Upper lobe of right lung (tissue), 1 donor: ENCODE results near the gene MYLK4. TPM values are rescaled to one million over a fixed set of nuclear protein-coding genes. Genes with fewer than 3 reads are reported as not detected.
A peak's percentile ranks its signal among the peaks of the same experiment; 100 is the strongest.

Source experiments
- ATAC-seq: fragments of 200-7000 bp; cut with Tn5 transposase; one replicate; pipeline ENCODE4 v1.9.1; 2020; ENCODE audit warnings: mild to moderate bottlenecking, moderate library complexity
- DNase-seq: peaks from one replicate; pipeline ENCODE4 v3.0.0-alpha.2; 2020
- H3K27ac ChIP-seq: fragments of 200-600 bp; one replicate; pipeline ENCODE4 v1.8.0; 2022
- H3K27me3 ChIP-seq: fragments of 200-600 bp; one replicate; pipeline ENCODE4 v1.8.0; 2022; ENCODE audit warnings: mild to moderate bottlenecking
- H3K36me3 ChIP-seq: fragments of 200-600 bp; one replicate; pipeline ENCODE4 v1.8.0; 2022
- H3K4me1 ChIP-seq: fragments of 200-600 bp; one replicate; pipeline ENCODE4 v1.8.0; 2022
- H3K4me3 ChIP-seq: fragments of 200-600 bp; one replicate; pipeline ENCODE4 v1.8.0; 2022; ENCODE audit warnings: mild to moderate bottlenecking
- H3K9me3 ChIP-seq: fragments of 200-600 bp; one replicate; pipeline ENCODE4 v1.8.0; 2022
- CTCF ChIP-seq: fragments of 200-600 bp; IDR thresholded peaks from one replicate; pipeline ENCODE4 v1.8.0; 2022; ENCODE audit warnings: antibody characterized with exemption
- intact Hi-C: fragments of 100-400 bp; cut with DNase I; formaldehyde crosslinking; loops from one replicate; pipeline ENCODE4 v1.11.0; 2022
- total RNA-seq: library from RNA; stranded (reverse); fragmentation: NEBNext Ultra II Directional; extraction: Animal tissue kit (Norgen Biotek cat#: 25700); gene quantifications from one replicate; pipeline ENCODE4 v1.2.1, GENCODE V29; 2021
- donor health status: DM: no; HTN: yes; CAD: no; lungs with severe emphysema.

Gene MYLK4
- total RNA-seq, 1 donor from 2014 or later, result 0.84 TPM

- Histone ChIP-seq H3K4me3 (peak overlapping the region; percentile 82), H3K4me1 (peaks cover 37% of the 10 kb centered on the region)
- intact Hi-C loops, result no loop called here
Measured at GRCh38 chr6:2768696-2769095, 18.0 kb upstream of the MYLK4 start.

GRCh38 chr6:2767657-2768524 is 17.2 kb upstream of the MYLK4 start:
- Histone ChIP-seq H3K36me3 (peaks cover 26% of the 10 kb centered on the region), H3K4me3 (peak overlapping the region; percentile 82), H3K4me1 (peaks cover 37% of the 10 kb centered on the region), H3K9me3 (no peaks in the 10 kb centered on the region), H3K27me3 (no peaks in the 10 kb centered on the region), H3K27ac (no peak overlapping the region)
- DNase-seq (no peak), ATAC-seq (no peak)
- TF ChIP-seq CTCF, result no peak
- intact Hi-C loops, result no loop called here

More at GRCh38 chr6:2768696-2769095, 18.0 kb upstream of the MYLK4 start:
- ATAC-seq (no peak), DNase-seq (no peak)
- Histone ChIP-seq H3K36me3 (peaks cover 34% of the 10 kb centered on the region), H3K27ac (no peak overlapping the region), H3K9me3 (no peaks in the 10 kb centered on the region), H3K27me3 (no peaks in the 10 kb centered on the region)
- TF ChIP-seq CTCF, result no peak

DNA sequence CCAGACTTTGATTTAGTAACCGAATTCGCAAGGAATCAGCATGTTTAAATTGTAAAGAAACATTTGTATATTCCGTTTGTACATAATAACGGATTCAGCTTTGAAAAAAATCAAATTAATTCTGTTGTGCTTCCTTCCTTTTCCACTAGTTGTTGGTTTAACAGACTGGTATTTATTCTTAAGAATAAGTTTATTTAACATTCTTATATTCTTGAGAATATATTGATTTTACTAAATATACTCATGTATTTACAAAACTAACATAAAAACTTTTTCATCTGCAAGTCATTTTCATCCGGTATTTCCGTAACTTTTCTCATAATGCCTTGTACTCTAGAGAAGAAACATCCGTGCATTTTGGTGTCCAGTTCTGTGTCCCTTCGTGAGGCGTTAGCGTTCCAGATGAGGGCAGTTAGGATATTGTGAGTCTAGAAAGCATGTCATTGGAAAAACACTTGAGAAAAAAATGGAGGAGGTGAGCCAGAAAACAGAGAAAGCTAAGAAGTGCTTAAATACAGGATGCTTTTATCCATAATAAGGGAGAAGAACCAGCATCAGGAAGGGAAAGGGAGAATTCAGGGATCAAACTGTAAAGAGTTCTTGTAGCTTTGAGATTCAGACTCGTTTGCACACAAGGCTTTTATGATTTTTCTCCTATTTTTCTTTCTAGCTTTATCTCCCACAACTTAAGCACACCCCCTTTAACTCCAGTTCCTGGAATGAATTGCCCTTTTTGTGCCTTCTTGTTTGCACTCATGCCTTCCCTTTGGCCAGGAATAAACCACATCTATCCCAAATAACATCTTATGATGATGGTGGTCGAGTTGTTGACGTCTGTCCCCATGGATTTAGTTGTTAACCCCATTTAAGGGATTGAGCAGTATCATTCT is 16.3 kb upstream of the MYLK4 start:
- Histone ChIP-seq H3K27me3 (no peaks in the 10 kb centered on the region), H3K4me3 (peak overlapping the region; percentile 82), H3K4me1 (peaks cover 37% of the 10 kb centered on the region), H3K36me3 (peaks cover 18% of the 10 kb centered on the region), H3K9me3 (no peaks in the 10 kb centered on the region), H3K27ac (peak overlapping the region; percentile 92)
- DNase-seq (no peak), ATAC-seq (no peak)
- intact Hi-C loops, result no loop called here
- TF ChIP-seq CTCF, result peak; percentile 14

GRCh38 chr6:2765896-2766766 is 15.4 kb upstream of the MYLK4 start:
- Histone ChIP-seq H3K4me3 (peak overlapping the region; percentile 82), H3K36me3 (peaks cover 9% of the 10 kb centered on the region), H3K4me1 (peaks cover 37% of the 10 kb centered on the region), H3K27ac (peak overlapping the region; percentile 92), H3K9me3 (no peaks in the 10 kb centered on the region), H3K27me3 (no peaks in the 10 kb centered on the region)
- intact Hi-C loops, result no loop called here
- TF ChIP-seq CTCF, result no peak
- ATAC-seq, result peak; percentile 55
- DNase-seq, result peak; percentile 83
